ENCODE results near the gene TOX3. TPM values are rescaled to one million over a fixed set of nuclear protein-coding genes. Genes with fewer than 3 reads are reported as not detected.

Gene TOX3
- total and polyA plus RNA-seq, 10 of the 15 experiments (the other 5 are each of a cell fraction or from before 2014, with no cell fraction given) = not detected

GRCh38 chr16:52450916-52451315 lies 96.0 kb downstream of the TOX3 start:
- Histone ChIP-seq H3K4me2 (ENCODE audit: control insufficient read depth, insufficient read depth) (no peak overlapping the region), H3K36me3 (ENCODE audit: control insufficient read depth in 2 of 2, insufficient read depth in 2 of 2, low read length in 1 of 2) (no peaks in the 10 kb centered on the region), H3K27ac (ENCODE audit: control insufficient read depth, insufficient read depth) (no peak overlapping the region), H3K27me3 (replicated peaks in 1 of 2; ENCODE audit: control insufficient read depth in 2 of 2, insufficient read depth in 2 of 2, low read length in 1 of 2) (no peaks in the 10 kb centered on the region), H3K4me3 (no peak overlapping the region), H3K79me2 (ENCODE audit: control insufficient read depth, insufficient read depth, low read length) (no peaks in the 10 kb centered on the region), H3K4me1 (ENCODE audit: control insufficient read depth, insufficient read depth, low read length) (no peaks in the 10 kb centered on the region), H3K9ac (ENCODE audit: control insufficient read depth, insufficient read depth, low read length) (no peak overlapping the region), H2AFZ (ENCODE audit: control insufficient read depth, low read depth, low read length) (no peak overlapping the region), H4K20me1 (ENCODE audit: control insufficient read depth, insufficient read depth) (no peaks in the 10 kb centered on the region), H3K9me3 (replicated peaks; ENCODE audit: control insufficient read depth, insufficient read depth, low read length) (no peaks in the 10 kb centered on the region)
- POLR2A ChIA-PET = no interaction called here
- in situ Hi-C loops (cut with MboI) = no loop called here
- 45% methylated on average over 6 of the region's 6 CpGs for WGBS (ENCODE audit: insufficient coverage, insufficient replicate concordance, low lambda C conversion rate, missing lambda C conversion rate)
- DNase-seq (ENCODE audit: low read depth, low spot score) = no peak
- TF ChIP-seq FOXK2 (IDR thresholded peaks at IDR 0.05) = no peak
- no peak for TF ChIP-seq NFYA (IDR thresholded peaks at IDR 0.05; ENCODE audit: borderline replicate concordance, low read depth, low read length)
- no peak for TF ChIP-seq MAX (IDR thresholded peaks at IDR 0.05; ENCODE audit: low read depth, low read length)
- TF ChIP-seq ZNF24 (IDR thresholded peaks at IDR 0.05) = no peak
- no peak for TF ChIP-seq BCL3 (IDR thresholded peaks at IDR 0.05; ENCODE audit: borderline replicate concordance, insufficient read depth, low read depth, low read length, poor library complexity, severe bottlenecking)
- no peak for TF ChIP-seq SKIL (IDR thresholded peaks at IDR 0.05; ENCODE audit: low read depth, poor library complexity, severe bottlenecking)
- no peak for TF ChIP-seq CREB1 (IDR thresholded peaks at IDR 0.05; ENCODE audit: low read depth)
- TF ChIP-seq SMAD5 (IDR thresholded peaks at IDR 0.05; ENCODE audit: low read depth) = no peak
- TF ChIP-seq SP1 (IDR thresholded peaks at IDR 0.05; ENCODE audit: low read depth, low read length) = no peak
- TF ChIP-seq ATF7 (IDR thresholded peaks at IDR 0.05; ENCODE audit: low read depth) = no peak
- TF ChIP-seq ZNF384 (IDR thresholded peaks at IDR 0.05; ENCODE audit: borderline replicate concordance, low read depth, low read length) = no peak
- no peak for FAIRE-seq
- SMC1A ChIA-PET (ENCODE audit: uncharacterized antibody, unreplicated experiment) = interaction anchor here (1.1 kb wide), 1 partner anchor 9 kb away, joined by 3 read pairs; no protein-coding TSS in a partner anchor
- RAD21 ChIA-PET (ENCODE audit: unreplicated experiment) = no interaction called here
- ATAC-seq = no peak
- CTCF ChIA-PET = interaction anchor here (0.6 kb wide), 1 partner anchor 1292 kb away, joined by 3 read pairs; no protein-coding TSS in a partner anchor
- intact Hi-C loops (cut with micrococcal nuclease; ENCODE audit: unreplicated experiment) = no loop called here
- no TSS peak for BruUV-seq (replicated peaks)
